Measurements from ENCODE around the gene CFAP77.
"Not testable (repeated sequence)": the region's sequence is repeated elsewhere in the genome, so short reads cannot be mapped to it uniquely, and the experiment has no call there.

Gene CFAP77

GRCh38 chr9:132409828-132410528, at the start of gene CFAP77:
CFAP77 (plus strand) TSS chr9:132410211; CDS start chr9:132410272, 61 bp downstream.
- peak; percentile 63 for DNase-seq (ENCODE audit: low read depth)

- no peak for DNase-seq (ENCODE audit: low read depth)
Measured at GRCh38 chr9:132364068-132364467, 45.9 kb upstream of the CFAP77 start.

GRCh38 chr9:132365986-132366385, 44.0 kb upstream of the CFAP77 start:
- no peak for DNase-seq (ENCODE audit: low read depth)

- DNase-seq (ENCODE audit: low read depth): no peak
Measured at GRCh38 chr9:132366481-132366880, 43.5 kb upstream of the CFAP77 start.

- peak; percentile 27 for DNase-seq (ENCODE audit: low read depth)
Measured at GRCh38 chr9:132367613-132368313, 42.2 kb upstream of the CFAP77 start.

- no peak for DNase-seq (ENCODE audit: low read depth)
Measured at GRCh38 chr9:132369421-132369820, 40.6 kb upstream of the CFAP77 start.

GRCh38 chr9:132370592-132370991, 39.4 kb upstream of the CFAP77 start:
- DNase-seq (ENCODE audit: low read depth): no peak

- peak; percentile 61 for DNase-seq (ENCODE audit: low read depth)
Measured at GRCh38 chr9:132372177-132373095, 37.6 kb upstream of the CFAP77 start.

GRCh38 chr9:132377769-132378168, 32.2 kb upstream of the CFAP77 start:
- DNase-seq (ENCODE audit: low read depth): not testable (repeated sequence)

- DNase-seq (ENCODE audit: low read depth): not testable (repeated sequence)
Measured at GRCh38 chr9:132378416-132378815, 31.6 kb upstream of the CFAP77 start.

GRCh38 chr9:132381966-132382541, 28.0 kb upstream of the CFAP77 start:
- no peak for DNase-seq (ENCODE audit: low read depth)

GRCh38 chr9:132383462-132383883, 26.5 kb upstream of the CFAP77 start:
- no peak for DNase-seq (ENCODE audit: low read depth)

GRCh38 chr9:132384376-132384775, 25.6 kb upstream of the CFAP77 start:
- DNase-seq (ENCODE audit: low read depth): no peak

GRCh38 chr9:132387133-132387532, 22.9 kb upstream of the CFAP77 start:
- DNase-seq (ENCODE audit: low read depth): no peak

GRCh38 chr9:132390966-132391365, 19.0 kb upstream of the CFAP77 start:
- DNase-seq (ENCODE audit: low read depth): no peak

- no peak for DNase-seq (ENCODE audit: low read depth)
Measured at GRCh38 chr9:132391449-132391848, 18.6 kb upstream of the CFAP77 start.

- no peak for DNase-seq (ENCODE audit: low read depth)
Measured at GRCh38 chr9:132395560-132395959, 14.5 kb upstream of the CFAP77 start.

GRCh38 chr9:132401824-132402223, 8.2 kb upstream of the CFAP77 start:
- no peak for DNase-seq (ENCODE audit: low read depth)

- DNase-seq (ENCODE audit: low read depth): no peak
Measured at GRCh38 chr9:132404228-132404881, 5.7 kb upstream of the CFAP77 start.

GRCh38 chr9:132406554-132407122, 3.4 kb upstream of the CFAP77 start, which contains the start of gene TTF1:
TTF1 (minus strand) TSS chr9:132406840; CDS start chr9:132402821, 4,019 bp downstream.
- peak; percentile 92 for DNase-seq (ENCODE audit: low read depth)

- no peak for DNase-seq (ENCODE audit: low read depth)
Measured at GRCh38 chr9:132407196-132407595, 2.8 kb upstream of the CFAP77 start.
